Jurkat, Clone E6-1 (cell line): ENCODE measurements around the gene CNPPD1.
A peak's percentile ranks its signal among the peaks of the same experiment; 100 is the strongest.

Experiments
- DNase-seq: peaks from one replicate; pipeline ENCODE4 v3.0.0-alpha.2; 2011; ENCODE audit warnings: low read depth, low spot score
- H3K4me3 ChIP-seq: 2 replicates; pipeline ENCODE4 v1.5.1; 2011; ENCODE audit warnings: mild to moderate bottlenecking, low read length, control low read depth, moderate library complexity

Gene CNPPD1

GRCh38 chr2:219182331-219183150 is 5.8 kb upstream of the CNPPD1 start:
- no peak for DNase-seq

GRCh38 chr2:219181531-219181930 is 4.8 kb upstream of the CNPPD1 start:
- DNase-seq = no peak
- H3K4me3 ChIP-seq = no peak overlapping the region

More at GRCh38 chr2:219182331-219183150, 5.8 kb upstream of the CNPPD1 start:
- H3K4me3 ChIP-seq = no peak overlapping the region

GRCh38 chr2:219180961-219181360 is 4.2 kb upstream of the CNPPD1 start:
- H3K4me3 ChIP-seq = no peak overlapping the region
- DNase-seq = no peak

DNA sequence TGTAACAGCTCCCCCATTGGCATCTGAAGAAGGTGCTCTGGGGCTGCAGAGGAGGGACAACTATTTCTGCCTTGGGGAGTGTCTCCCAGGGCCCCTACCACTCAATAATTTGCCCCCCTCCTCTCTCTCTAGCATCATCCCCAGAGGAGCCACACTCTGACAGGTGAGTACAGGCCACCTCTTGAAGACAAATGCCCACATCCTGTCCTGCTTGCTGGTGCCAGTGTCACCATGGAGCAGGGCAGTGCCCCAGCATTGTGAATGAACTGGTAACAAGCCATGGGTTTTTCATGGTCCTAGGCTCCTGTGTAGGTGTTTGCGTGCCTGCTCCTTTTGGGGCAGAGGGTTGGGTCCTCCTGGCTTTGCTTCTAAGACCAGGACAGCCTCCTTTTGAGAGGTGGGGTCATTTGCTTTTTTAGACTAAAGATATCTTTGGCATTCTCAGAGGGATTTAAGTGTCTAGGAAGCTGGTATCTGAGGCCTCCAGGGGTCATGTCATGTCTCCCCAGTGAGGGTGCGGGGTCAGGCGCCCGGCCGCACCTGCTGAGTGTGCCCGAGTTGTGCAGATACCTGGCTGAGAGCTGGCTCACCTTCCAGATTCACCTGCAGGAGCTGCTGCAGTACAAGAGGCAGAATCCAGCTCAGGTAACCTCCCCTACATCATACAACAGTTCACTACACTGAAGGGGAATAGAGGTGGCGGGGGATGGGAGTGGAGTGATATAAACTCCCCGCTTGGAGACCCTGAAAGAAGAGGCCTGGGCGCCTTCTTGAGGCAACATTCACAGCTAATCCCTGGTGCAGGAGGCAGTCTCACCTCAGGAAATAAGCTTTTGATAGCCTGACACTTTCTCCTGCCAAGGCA is 3.1 kb upstream of the CNPPD1 start:
- H3K4me3 ChIP-seq = no peak overlapping the region
- no peak for DNase-seq

GRCh38 chr2:219178377-219179175 is 1.9 kb upstream of the CNPPD1 start:
- H3K4me3 ChIP-seq = peak overlapping the region; percentile 90
- no peak for DNase-seq

- peak within 1 kb of the TSS; percentile 90 for H3K4me3 ChIP-seq
- peak; percentile 84 for DNase-seq
Measured at GRCh38 chr2:219177552-219178376, 1.0 kb upstream of the CNPPD1 start, which contains the start of gene RETREG2. TSS of gene RETREG2 (plus strand) at chr2:219178275. CDS start at chr2:219178353, 78 bp downstream.

DNA sequence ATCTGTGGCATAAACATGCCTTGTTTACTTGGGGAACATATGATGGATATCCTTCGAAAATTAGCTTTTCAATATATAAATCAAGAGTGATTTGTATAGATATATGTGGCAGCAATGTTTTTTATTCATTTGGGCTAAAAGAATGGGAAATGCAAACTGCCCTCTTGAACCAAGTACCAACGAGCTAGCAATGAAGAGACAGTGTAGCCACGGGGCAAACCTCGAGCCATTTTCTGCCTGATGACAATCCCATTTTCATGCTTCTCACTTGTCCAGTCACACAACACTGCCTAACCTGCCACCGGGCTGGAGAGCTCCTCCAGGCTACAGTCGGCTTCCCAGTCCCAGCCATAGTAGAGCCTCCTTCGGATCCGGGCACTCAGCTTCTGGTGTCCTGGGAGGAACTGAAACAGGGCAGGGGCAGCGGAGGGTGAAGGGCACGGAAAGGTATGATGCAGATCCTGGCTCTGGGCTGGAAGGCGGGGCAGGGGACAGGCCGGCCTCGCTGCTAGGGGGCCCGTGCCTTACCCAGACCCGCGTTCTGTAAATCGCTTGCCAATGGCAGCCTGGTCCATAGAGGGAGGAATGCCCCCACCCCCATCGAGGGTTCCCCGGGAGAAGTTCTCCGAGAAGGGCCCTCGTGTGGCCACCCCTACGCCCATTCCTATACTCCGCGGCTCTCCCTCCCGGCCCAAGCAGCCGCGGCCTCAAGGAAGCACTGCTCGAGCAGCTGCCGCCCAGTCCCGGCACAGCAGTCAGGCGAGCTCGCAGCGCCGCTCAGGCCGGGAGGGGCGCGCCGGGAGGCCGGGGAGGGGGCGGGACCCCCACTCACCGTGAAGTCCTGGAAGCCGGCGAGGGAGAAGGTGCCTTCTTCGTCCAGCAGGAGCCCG is 552 bp downstream of the CNPPD1 start:
- no peak for DNase-seq
- H3K4me3 ChIP-seq = peak overlapping the region; percentile 90

DNA sequence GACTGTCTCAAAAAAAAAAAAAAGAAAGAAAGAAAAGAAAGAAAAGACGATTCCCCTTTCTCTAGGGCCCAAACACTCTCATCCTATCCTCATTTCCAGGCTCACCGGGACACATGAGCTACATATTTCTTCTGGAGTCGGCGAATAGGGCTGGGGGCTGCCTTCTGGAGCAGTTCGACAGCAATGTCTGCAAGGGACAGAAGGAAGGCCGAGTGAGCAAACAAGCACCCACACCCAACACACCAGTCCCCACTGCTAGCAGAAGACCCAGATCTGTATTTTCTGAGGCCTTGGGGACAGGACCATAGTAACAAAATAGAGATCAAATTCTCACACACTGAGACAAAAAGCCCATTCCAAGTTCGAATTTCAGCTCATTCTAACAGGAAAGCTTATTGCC is 1.2 kb downstream of the CNPPD1 start:
- no peak overlapping the region; the same call in 1 of the 2 replicates for H3K4me3 ChIP-seq
- no peak for DNase-seq

GRCh38 chr2:219174801-219175200 is 1.9 kb downstream of the CNPPD1 start:
- no peak overlapping the region for H3K4me3 ChIP-seq

DNA sequence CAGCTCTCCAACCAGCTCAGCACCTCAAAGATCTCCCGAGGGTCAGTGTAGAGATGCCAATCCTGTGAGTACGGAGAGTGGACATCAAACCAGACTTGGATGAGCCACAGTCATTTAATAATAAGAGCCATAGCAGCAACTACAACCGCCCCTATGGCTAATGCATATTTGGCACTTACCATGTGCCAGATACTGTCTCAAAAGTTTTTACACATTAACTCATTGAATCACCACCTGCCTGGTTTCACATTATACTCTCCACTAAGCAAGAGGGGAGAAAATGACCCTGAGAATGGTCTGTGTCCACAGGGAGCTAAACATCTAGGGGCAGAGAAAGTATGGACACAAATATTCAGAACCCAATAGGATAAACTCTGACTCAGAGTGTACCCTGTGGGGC is 2.6 kb downstream of the CNPPD1 start:
- no peak for DNase-seq

More at GRCh38 chr2:219174801-219175200, 1.9 kb downstream of the CNPPD1 start:
- no peak for DNase-seq

DNA sequence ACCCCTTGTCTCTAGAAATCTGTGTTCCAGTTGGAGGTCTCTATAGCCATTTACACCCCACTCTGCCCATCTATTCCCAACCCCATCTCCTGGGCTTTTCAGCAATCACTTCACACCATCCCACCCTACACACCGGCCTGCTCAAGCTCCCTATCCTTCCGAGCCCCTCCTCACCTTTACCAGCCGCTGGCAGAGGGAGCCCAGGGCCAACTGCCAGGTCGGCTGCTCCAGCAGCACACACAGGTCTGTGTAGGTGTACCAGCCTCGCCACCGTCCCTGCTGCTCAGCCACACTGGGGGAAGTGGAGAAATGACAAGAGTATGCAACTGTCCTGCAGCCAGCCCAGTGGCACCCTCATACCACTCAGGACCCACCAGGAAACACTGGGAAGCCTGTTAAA is 3.5 kb downstream of the CNPPD1 start:
- DNase-seq = no peak
- no peak overlapping the region for H3K4me3 ChIP-seq

More for the DNA sequence above, 2.6 kb downstream of the CNPPD1 start:
- no peak overlapping the region for H3K4me3 ChIP-seq

DNA sequence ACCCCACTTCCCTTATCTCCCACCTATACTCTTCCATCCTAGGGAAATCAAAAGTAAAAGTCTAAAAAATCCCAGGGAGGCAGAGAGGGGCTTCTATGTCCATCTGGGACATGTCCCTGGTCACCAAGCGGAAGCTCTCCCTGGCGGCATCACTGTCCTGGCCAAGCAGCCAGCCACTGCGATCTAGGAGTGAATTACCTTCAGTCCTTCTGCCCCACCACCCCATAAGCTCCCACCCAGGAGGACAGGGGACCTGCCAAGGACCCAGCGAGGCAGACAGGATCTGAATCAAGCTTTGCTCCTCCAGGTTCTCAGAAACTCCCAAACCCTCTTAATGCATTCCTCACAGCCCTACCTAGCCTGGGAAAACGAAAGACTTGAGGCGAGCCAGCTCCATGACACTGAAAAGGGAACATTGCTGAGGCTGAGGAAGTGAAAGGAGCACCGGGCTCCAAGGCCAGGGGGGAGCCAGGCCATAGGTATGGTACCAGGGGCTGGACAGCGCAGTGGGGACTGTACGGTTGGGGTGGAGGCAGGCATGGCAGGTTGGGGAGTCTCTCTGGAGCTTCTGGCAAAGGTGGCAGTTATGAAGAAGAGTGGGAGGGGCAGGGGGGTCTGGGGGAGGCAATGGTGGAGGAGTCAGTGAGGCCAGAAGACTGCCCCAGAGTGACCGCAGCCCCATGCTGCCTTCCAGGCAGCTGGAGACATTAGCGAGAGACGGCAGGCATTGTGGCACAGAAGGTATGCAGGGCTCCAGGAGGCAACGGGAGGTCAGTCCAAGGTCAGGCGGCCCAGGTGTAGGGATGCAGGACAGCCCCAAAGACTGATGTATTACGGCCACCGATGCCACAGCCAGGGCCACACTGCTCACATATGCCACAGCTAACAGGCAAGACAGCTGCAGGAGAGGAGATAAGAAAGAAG is 4.2 kb downstream of the CNPPD1 start:
- no peak for DNase-seq
- no peak overlapping the region for H3K4me3 ChIP-seq

DNA sequence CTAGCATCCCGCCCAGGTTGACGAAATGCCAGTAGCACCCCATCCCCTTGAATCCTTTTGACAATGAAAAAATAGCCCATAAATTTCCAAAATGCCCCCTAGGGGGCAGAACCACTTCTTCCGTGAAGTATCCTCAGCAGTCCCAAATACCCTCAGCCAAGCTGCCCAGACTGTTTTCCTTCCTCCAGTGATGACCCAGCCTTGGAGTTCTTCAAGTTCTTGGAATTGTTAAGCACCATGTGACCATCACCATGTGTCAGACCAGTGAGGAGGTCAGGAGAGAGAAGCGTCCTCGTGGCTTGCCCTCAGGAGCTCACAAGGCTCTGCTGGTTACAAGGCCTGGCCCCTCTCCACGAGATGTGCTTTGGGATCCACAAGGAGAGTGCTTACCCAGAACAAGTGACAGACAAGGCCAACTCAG is 5.5 kb downstream of the CNPPD1 start:
- no peak for DNase-seq
- no peak overlapping the region for H3K4me3 ChIP-seq

DNA sequence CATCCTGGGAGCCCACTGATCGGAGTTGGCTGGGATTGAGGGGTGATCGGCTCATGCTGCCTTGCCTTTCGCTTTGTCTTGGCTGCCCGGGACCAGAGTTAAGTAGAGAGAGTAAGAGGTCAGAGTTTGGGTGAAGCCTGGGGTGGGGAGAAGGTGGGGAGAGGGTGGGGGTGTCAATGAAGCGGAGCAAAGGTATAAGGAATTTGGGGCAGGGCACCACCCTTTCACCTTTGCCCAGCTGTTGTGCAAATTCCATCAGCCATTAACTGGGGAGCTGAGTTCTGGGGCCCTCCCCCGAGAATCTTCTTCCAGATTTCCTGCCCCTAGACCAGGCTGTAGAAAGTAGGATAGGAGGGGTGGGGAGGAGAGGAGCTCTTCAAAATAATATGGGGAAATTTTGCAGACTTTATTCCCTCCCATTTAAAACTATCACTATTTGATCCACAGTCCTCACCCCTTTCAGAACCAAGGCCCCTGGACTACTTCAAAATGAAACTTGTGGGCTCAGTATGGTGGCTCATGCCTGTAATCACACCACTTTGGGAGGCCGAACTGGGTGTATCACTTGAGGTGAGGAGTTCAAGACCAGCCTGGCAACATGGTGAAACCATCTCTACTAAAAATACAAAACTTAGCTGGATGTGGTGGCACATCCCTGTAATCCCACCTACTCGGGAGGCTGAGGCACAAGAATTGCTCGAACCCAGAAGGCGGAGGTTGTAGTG is 6.6 kb downstream of the CNPPD1 start, which contains the start of gene SLC23A3:
TSS of gene SLC23A3 (minus strand) at position 100 of the 725 bp plus-strand sequence. CDS start at position 55, 45 bp downstream.
- H3K4me3 ChIP-seq = no peak within 1 kb of the TSS
- no peak for DNase-seq

DNA sequence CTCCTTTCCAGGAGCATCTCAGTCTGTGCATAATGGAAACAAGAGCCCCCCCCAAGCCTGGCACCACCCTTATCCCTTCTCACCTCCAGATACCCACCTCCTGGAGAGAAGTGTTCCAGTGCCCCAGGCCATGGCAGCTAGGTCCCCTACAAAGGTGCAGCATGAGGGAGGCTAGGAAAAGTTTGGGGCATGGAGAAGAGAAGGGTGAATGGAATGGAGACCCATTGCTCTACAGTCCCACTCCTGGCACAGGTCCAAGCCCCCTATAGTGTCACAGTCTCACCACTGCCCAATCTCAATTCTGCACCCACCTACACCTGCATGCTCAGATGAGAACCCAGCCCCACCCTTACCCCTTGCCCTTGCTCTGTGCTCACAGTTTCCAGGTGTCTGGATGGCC is 7.8 kb downstream of the CNPPD1 start:
- H3K4me3 ChIP-seq = no peak overlapping the region
- DNase-seq = no peak

- DNase-seq = no peak
Measured at GRCh38 chr2:219168526-219168925, 8.2 kb downstream of the CNPPD1 start.

More at GRCh38 chr2:219168526-219168925, 8.2 kb downstream of the CNPPD1 start:
- H3K4me3 ChIP-seq = no peak overlapping the region
